Measurements from ENCODE around the gene LACTB.

- TF ChIP-seq REST (tag by site-specific recombination; IDR thresholded peaks at IDR 0.05), result no peak
- TF ChIP-seq CTCF (tag by site-specific recombination; IDR thresholded peaks at IDR 0.05), result no peak
- TF ChIP-seq ZNF324 (tag by site-specific recombination; IDR thresholded peaks at IDR 0.05), result no peak
- TF ChIP-seq ZNF623 (tag by site-specific recombination; IDR thresholded peaks at IDR 0.05), result no peak
- TF ChIP-seq ZBTB1 (tag by site-specific recombination; IDR thresholded peaks at IDR 0.05), result no peak
- TF ChIP-seq ZNF174 (tag by site-specific recombination; IDR thresholded peaks at IDR 0.05), result no peak
- no peak for TF ChIP-seq ZNF48 (tag by site-specific recombination; IDR thresholded peaks at IDR 0.05)
- TF ChIP-seq YY1 (tag by site-specific recombination; IDR thresholded peaks at IDR 0.05), result no peak
- TF ChIP-seq ZNF596 (tag by site-specific recombination; IDR thresholded peaks at IDR 0.05), result no peak
- no peak for TF ChIP-seq ZBTB20 (tag by site-specific recombination; IDR thresholded peaks at IDR 0.05)
- TF ChIP-seq ZEB2 (tag by site-specific recombination; IDR thresholded peaks at IDR 0.05), result no peak
Measured at GRCh38 chr15:63083044-63083443, 38.6 kb upstream of the LACTB start.
